Urinary bladder (tissue), 4 donors: ENCODE data around the gene HOXD9. TPM values are rescaled to one million over a fixed set of nuclear protein-coding genes. Genes with fewer than 3 reads are reported as not detected.
A peak's percentile ranks its signal among the peaks of the same experiment; 100 is the strongest.

Source experiments
- DNase-seq: peaks from one replicate; pipeline ENCODE4 v3.0.0-alpha.2; 2015; ENCODE audit errors: extremely low spot score
- H3K27ac ChIP-seq: one replicate; pipeline ENCODE4 v1.5.1; 2013; ENCODE audit warnings: low read depth, mild to moderate bottlenecking, moderate library complexity
- H3K36me3 ChIP-seq: one replicate; pipeline ENCODE4 v1.6.1; 2013; ENCODE audit warnings: mild to moderate bottlenecking, moderate library complexity; ENCODE audit not compliant: insufficient read depth
- H3K4me1 ChIP-seq: one replicate; pipeline ENCODE4 v1.6.1; 2013; ENCODE audit warnings: mild to moderate bottlenecking, moderate library complexity; ENCODE audit not compliant: insufficient read depth
- H3K4me3 ChIP-seq: one replicate; pipeline ENCODE4 v1.5.1; 2013; ENCODE audit warnings: low read depth, low read length
- WGBS: extraction: QIAGEN DNeasy Blood & Tissue Kit; methylation state at CpG from one replicate; pipeline ENCODE4 v1.1.7; 2013; 5-methylcytosine and 5-hydroxymethylcytosine counted together
- polyA plus RNA-seq: library from polyadenylated mRNA; stranded (reverse); fragments of 200-250 nt; gene quantifications from one replicate; pipeline ENCODE4 v1.2.3, GENCODE V29; 2013
- total RNA-seq: library from RNA; depleted of rRNA; stranded (reverse); fragments of >200 nt; gene quantifications from one replicate; pipeline ENCODE4 v1.2.3, GENCODE V29; 2014
- donor health status: healthy with polysubstance abuse.
- donor health status: healthy.

Gene HOXD9
- total and polyA plus RNA-seq, 2 donors: 2.9 to 5.6 TPM

GRCh38 chr2:176090862-176091261 is 31.7 kb upstream of the HOXD9 start:
- H3K4me1 ChIP-seq: no peaks in the 10 kb centered on the region
- 68% methylated on average over 5 of the region's 5 CpGs for WGBS
- DNase-seq: no peak
- H3K27ac ChIP-seq: no peak overlapping the region
- no peaks in the 10 kb centered on the region for H3K36me3 ChIP-seq
- no peak overlapping the region for H3K4me3 ChIP-seq

- Histone ChIP-seq H3K36me3 (no peaks in the 10 kb centered on the region), H3K4me1 (no peaks in the 10 kb centered on the region), H3K27ac (no peak overlapping the region), H3K4me3 (no peak overlapping the region)
- WGBS: 62% methylated on average over 31 of the region's 31 CpGs
- DNase-seq: no peak
Measured at GRCh38 chr2:176091329-176092258, 30.9 kb upstream of the HOXD9 start.

GRCh38 chr2:176092270-176093144 is 30.0 kb upstream of the HOXD9 start, which contains the start of gene HOXD13:
HOXD13 (plus strand) TSS chr2:176092721; CDS start chr2:176092891, 170 bp downstream.
- Histone ChIP-seq H3K4me1 (peaks cover 2% of the 10 kb centered on the region), H3K4me3 (peak within 1 kb of the TSS; percentile 35), H3K27ac (no peak within 1 kb of the TSS), H3K36me3 (no peaks in the 10 kb centered on the region)
- WGBS: 2% methylated on average over 93 of the region's 95 CpGs
- no peak for DNase-seq

- H3K4me1 ChIP-seq: peaks cover 2% of the 10 kb centered on the region
- H3K36me3 ChIP-seq: no peaks in the 10 kb centered on the region
- peak overlapping the region; percentile 35 for H3K4me3 ChIP-seq
- no peak overlapping the region for H3K27ac ChIP-seq
- 6% methylated on average over 53 of the region's 53 CpGs for WGBS
- DNase-seq: no peak
Measured at GRCh38 chr2:176093145-176093897, 29.2 kb upstream of the HOXD9 start.

GRCh38 chr2:176093898-176094249 is 28.6 kb upstream of the HOXD9 start:
- no peak overlapping the region for H3K4me3 ChIP-seq
- no peak for DNase-seq
- peaks cover 2% of the 10 kb centered on the region for H3K4me1 ChIP-seq
- 54% methylated on average over 8 of the region's 8 CpGs for WGBS
- H3K36me3 ChIP-seq: no peaks in the 10 kb centered on the region
- H3K27ac ChIP-seq: no peak overlapping the region

GRCh38 chr2:176094349-176094748 is 28.2 kb upstream of the HOXD9 start:
- WGBS: 69% methylated on average over 12 of the region's 12 CpGs
- Histone ChIP-seq H3K4me3 (no peak overlapping the region), H3K36me3 (no peaks in the 10 kb centered on the region), H3K27ac (no peak overlapping the region), H3K4me1 (peaks cover 2% of the 10 kb centered on the region)
- DNase-seq: no peak

GRCh38 chr2:176095421-176095820 is 27.1 kb upstream of the HOXD9 start:
- no peak overlapping the region for H3K4me3 ChIP-seq
- peaks cover 2% of the 10 kb centered on the region for H3K4me1 ChIP-seq
- no peak for DNase-seq
- no peak overlapping the region for H3K27ac ChIP-seq
- H3K36me3 ChIP-seq: no peaks in the 10 kb centered on the region
- 68% methylated on average over 5 of the region's 5 CpGs for WGBS

- H3K36me3 ChIP-seq: no peaks in the 10 kb centered on the region
- peaks cover 2% of the 10 kb centered on the region for H3K4me1 ChIP-seq
- H3K27ac ChIP-seq: no peak overlapping the region
- 22% methylated on average over 16 of the region's 16 CpGs for WGBS
- H3K4me3 ChIP-seq: no peak overlapping the region
- no peak for DNase-seq
Measured at GRCh38 chr2:176096243-176096985, 26.1 kb upstream of the HOXD9 start.

GRCh38 chr2:176096986-176097819 is 25.3 kb upstream of the HOXD9 start:
- DNase-seq: no peak
- Histone ChIP-seq H3K4me3 (peak overlapping the region; percentile 17), H3K36me3 (no peaks in the 10 kb centered on the region), H3K4me1 (peaks cover 2% of the 10 kb centered on the region), H3K27ac (no peak overlapping the region)
- 2% methylated on average over 45 of the region's 45 CpGs for WGBS

- peaks cover 2% of the 10 kb centered on the region for H3K4me1 ChIP-seq
Measured at GRCh38 chr2:176097820-176098365, 24.6 kb upstream of the HOXD9 start.

GRCh38 chr2:176098366-176099158 is 24.0 kb upstream of the HOXD9 start:
- Histone ChIP-seq H3K4me1 (peaks cover 2% of the 10 kb centered on the region), H3K4me3 (no peak overlapping the region), H3K27ac (no peak overlapping the region), H3K36me3 (no peaks in the 10 kb centered on the region)
- DNase-seq: no peak
- 24% methylated on average over 35 of the region's 35 CpGs for WGBS

More at GRCh38 chr2:176097820-176098365, 24.6 kb upstream of the HOXD9 start:
- Histone ChIP-seq H3K27ac (no peak overlapping the region), H3K36me3 (no peaks in the 10 kb centered on the region), H3K4me3 (no peak overlapping the region)
- no peak for DNase-seq
- 3% methylated on average over 18 of the region's 18 CpGs for WGBS
